Measurements from ENCODE around the gene PEX11B.

DNA sequence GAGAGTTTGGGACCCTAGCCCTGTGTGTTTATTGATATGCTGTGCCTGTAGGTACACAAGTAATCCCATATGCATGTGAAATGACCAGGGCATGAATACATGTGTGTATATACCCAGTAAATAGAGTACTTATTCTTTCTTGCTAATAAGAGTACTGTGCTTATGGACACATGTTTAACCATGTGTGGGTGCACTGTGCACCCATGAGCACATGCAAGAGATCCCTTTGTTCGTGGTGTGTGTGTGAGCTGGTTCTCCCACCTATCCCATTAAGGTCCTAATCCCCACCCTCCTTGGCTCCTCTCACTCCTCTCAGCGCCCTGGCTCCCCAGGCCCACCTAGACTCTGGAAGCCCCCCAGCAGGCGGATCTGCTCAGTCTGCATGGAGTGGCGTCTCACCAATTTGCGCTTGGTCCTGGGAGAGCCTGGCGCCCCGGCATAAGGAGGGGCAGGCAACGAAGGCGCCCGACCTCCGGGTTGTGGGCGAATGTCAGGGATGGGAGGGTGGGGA, 41.5 kb upstream of the PEX11B start:
- TF ChIP-seq, protein P1, sequence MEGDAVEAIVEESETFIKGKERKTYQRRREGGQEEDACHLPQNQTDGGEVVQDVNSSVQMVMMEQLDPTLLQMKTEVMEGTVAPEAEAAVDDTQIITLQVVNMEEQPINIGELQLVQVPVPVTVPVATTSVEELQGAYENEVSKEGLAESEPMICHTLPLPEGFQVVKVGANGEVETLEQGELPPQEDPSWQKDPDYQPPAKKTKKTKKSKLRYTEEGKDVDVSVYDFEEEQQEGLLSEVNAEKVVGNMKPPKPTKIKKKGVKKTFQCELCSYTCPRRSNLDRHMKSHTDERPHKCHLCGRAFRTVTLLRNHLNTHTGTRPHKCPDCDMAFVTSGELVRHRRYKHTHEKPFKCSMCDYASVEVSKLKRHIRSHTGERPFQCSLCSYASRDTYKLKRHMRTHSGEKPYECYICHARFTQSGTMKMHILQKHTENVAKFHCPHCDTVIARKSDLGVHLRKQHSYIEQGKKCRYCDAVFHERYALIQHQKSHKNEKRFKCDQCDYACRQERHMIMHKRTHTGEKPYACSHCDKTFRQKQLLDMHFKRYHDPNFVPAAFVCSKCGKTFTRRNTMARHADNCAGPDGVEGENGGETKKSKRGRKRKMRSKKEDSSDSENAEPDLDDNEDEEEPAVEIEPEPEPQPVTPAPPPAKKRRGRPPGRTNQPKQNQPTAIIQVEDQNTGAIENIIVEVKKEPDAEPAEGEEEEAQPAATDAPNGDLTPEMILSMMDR (IDR thresholded peaks at IDR 0.05; ENCODE audit: borderline replicate concordance, extremely low read depth, low read length, poor library complexity, severe bottlenecking): no peak
- no peak for TF ChIP-seq EZH2 (IDR thresholded peaks at IDR 0.05; ENCODE audit: borderline replicate concordance, low read depth, low read length, severe bottlenecking)

Measured in DND-41 (cell line).